ENCODE data around the gene SEPTIN5. TPM values are rescaled to one million over a fixed set of nuclear protein-coding genes. Genes with fewer than 3 reads are reported as not detected.
"Not testable (repeated sequence)": the region's sequence is repeated elsewhere in the genome, so short reads cannot be mapped to it uniquely, and the experiment has no call there.

Gene SEPTIN5
- polyA plus RNA-seq, 1 of the 3 experiments (the other 2 are of a cell fraction) = 14.0 TPM

DNA sequence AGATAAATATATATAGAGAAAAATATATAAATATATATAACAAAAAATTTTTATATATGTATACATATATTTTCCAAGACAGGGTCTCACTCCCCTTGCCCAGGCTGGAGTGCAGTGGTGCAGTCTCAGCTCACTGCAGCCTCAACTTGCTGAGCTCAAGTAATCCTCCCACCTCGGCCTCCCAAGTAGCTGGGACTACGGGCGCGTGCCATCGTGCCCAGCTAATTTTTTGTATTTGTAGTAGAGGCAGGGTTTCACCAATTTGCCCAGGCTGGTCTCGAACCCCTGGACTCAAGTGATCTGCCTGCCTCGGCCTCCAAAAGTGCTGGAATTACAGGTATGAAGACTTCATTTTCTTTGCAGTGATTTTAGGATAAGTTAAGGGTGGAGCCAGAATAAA is 38.9 kb upstream of the SEPTIN5 start:
- H4K20me1 ChIP-seq (ENCODE audit: insufficient read depth) = no peaks in the 10 kb centered on the region
- WGBS (ENCODE audit: low lambda C conversion rate) = 60% methylated on average over 7 of the region's 7 CpGs
- H3K27me3 ChIP-seq (ENCODE audit: insufficient read depth) = no peaks in the 10 kb centered on the region
- H3K9me2 ChIP-seq = no peaks in the 10 kb centered on the region
- H3K4me3 ChIP-seq (ENCODE audit: low read depth in 2 of 2, low read length in 1 of 2) = no peak overlapping the region
- H3K4me2 ChIP-seq = no peak overlapping the region
- no peaks in the 10 kb centered on the region for H3K79me2 ChIP-seq (ENCODE audit: insufficient read depth)
- H3F3A ChIP-seq (replicated peaks; ENCODE audit: insufficient read depth) = no peaks in the 10 kb centered on the region
- DNase-seq = no peak
- H3K27ac ChIP-seq (ENCODE audit: low read depth in 2 of 2, low read length in 1 of 2) = no peak overlapping the region
- no peak overlapping the region for H3K9ac ChIP-seq
- POLR2A ChIA-PET = no interaction called here
- CTCF ChIA-PET = interaction anchor here (0.8 to 1.3 kb wide), 5 partner anchors 9 to 235 kb away, joined by 3 read pairs; no protein-coding TSS in a partner anchor
- no peak overlapping the region for H2AFZ ChIP-seq (ENCODE audit: low read depth)
- no peaks in the 10 kb centered on the region for H3K36me3 ChIP-seq (replicated peaks in 1 of 2; ENCODE audit: control insufficient read depth in 1 of 2, insufficient read depth in 2 of 2, low read length in 1 of 2)
- TF ChIP-seq MXI1 (IDR thresholded peaks at IDR 0.05; ENCODE audit: low read depth, low read length) (no peak), RCOR1 (IDR thresholded peaks at IDR 0.05; ENCODE audit: low read length) (no peak), FOXM1 (IDR thresholded peaks at IDR 0.05; ENCODE audit: low read depth) (no peak), POLR2AphosphoS5 (IDR thresholded peaks at IDR 0.05; ENCODE audit: low read depth, low read length) (no peak), RAD21 (IDR thresholded peaks at IDR 0.05; ENCODE audit: low read length) (no peak), TCF12 (IDR thresholded peaks at IDR 0.05) (no peak), ELF1 (IDR thresholded peaks at IDR 0.05) (no peak), FOSL2 (IDR thresholded peaks at IDR 0.05; ENCODE audit: borderline replicate concordance, low read depth) (no peak), SMC3 (IDR thresholded peaks at IDR 0.05; ENCODE audit: low read depth, low read length) (no peak), CHD2 (IDR thresholded peaks at IDR 0.05; ENCODE audit: low read length, partially characterized antibody) (no peak), RFX5 (IDR thresholded peaks at IDR 0.05; ENCODE audit: low read length) (no peak), GABPA (IDR thresholded peaks at IDR 0.05; ENCODE audit: low read depth) (no peak), RXRA (IDR thresholded peaks at IDR 0.05; ENCODE audit: borderline replicate concordance, low read depth) (no peak), JUND (IDR thresholded peaks at IDR 0.05) (no peak)
- TF ChIP-seq, protein P1, sequence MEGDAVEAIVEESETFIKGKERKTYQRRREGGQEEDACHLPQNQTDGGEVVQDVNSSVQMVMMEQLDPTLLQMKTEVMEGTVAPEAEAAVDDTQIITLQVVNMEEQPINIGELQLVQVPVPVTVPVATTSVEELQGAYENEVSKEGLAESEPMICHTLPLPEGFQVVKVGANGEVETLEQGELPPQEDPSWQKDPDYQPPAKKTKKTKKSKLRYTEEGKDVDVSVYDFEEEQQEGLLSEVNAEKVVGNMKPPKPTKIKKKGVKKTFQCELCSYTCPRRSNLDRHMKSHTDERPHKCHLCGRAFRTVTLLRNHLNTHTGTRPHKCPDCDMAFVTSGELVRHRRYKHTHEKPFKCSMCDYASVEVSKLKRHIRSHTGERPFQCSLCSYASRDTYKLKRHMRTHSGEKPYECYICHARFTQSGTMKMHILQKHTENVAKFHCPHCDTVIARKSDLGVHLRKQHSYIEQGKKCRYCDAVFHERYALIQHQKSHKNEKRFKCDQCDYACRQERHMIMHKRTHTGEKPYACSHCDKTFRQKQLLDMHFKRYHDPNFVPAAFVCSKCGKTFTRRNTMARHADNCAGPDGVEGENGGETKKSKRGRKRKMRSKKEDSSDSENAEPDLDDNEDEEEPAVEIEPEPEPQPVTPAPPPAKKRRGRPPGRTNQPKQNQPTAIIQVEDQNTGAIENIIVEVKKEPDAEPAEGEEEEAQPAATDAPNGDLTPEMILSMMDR (IDR thresholded peaks at IDR 0.05) = no peak
- TF ChIP-seq, protein P2, sequence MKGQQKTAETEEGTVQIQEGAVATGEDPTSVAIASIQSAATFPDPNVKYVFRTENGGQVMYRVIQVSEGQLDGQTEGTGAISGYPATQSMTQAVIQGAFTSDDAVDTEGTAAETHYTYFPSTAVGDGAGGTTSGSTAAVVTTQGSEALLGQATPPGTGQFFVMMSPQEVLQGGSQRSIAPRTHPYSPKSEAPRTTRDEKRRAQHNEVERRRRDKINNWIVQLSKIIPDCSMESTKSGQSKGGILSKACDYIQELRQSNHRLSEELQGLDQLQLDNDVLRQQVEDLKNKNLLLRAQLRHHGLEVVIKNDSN (IDR thresholded peaks at IDR 0.05; ENCODE audit: borderline replicate concordance, low read depth) = no peak
- TF ChIP-seq, protein P3, sequence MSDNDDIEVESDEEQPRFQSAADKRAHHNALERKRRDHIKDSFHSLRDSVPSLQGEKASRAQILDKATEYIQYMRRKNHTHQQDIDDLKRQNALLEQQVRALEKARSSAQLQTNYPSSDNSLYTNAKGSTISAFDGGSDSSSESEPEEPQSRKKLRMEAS (IDR thresholded peaks at IDR 0.05; ENCODE audit: low read depth) = no peak
- TF ChIP-seq, protein P4, sequence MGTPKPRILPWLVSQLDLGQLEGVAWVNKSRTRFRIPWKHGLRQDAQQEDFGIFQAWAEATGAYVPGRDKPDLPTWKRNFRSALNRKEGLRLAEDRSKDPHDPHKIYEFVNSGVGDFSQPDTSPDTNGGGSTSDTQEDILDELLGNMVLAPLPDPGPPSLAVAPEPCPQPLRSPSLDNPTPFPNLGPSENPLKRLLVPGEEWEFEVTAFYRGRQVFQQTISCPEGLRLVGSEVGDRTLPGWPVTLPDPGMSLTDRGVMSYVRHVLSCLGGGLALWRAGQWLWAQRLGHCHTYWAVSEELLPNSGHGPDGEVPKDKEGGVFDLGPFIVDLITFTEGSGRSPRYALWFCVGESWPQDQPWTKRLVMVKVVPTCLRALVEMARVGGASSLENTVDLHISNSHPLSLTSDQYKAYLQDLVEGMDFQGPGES (IDR thresholded peaks at IDR 0.05; ENCODE audit: low read depth, low read length) = no peak
- TF ChIP-seq, protein P5, sequence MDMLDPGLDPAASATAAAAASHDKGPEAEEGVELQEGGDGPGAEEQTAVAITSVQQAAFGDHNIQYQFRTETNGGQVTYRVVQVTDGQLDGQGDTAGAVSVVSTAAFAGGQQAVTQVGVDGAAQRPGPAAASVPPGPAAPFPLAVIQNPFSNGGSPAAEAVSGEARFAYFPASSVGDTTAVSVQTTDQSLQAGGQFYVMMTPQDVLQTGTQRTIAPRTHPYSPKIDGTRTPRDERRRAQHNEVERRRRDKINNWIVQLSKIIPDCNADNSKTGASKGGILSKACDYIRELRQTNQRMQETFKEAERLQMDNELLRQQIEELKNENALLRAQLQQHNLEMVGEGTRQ (IDR thresholded peaks at IDR 0.05; ENCODE audit: borderline replicate concordance, low read depth, low read length) = no peak
- H3K9me3 ChIP-seq = no peaks in the 10 kb centered on the region
- no peaks in the 10 kb centered on the region for H3K4me1 ChIP-seq (ENCODE audit: control insufficient read depth in 1 of 2, insufficient read depth in 2 of 2, low read depth in 1 of 2, low read length in 1 of 2)

DNA sequence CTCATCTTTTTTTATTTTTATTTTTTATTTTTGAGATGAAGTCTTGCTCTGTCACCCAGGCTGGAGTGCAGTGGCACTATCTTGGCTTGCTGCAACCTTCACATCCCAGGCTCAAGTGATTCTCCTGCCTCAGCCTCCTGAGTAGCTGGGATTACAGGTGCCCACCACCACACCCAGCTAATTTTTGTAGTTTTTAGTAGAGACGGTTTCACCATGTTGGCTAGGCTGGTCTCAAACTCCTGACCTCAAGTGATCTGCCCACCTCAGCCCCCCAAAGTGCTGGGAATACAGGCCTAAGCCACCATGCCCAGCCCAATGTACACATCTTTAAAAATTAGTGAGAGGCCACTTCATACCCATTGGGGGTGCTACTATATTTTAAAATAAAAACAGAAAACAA is 37.9 kb upstream of the SEPTIN5 start:
- H3K9ac ChIP-seq; H3K9me3 ChIP-seq; DNase-seq; H3K4me3 ChIP-seq (ENCODE audit: low read depth in 2 of 2, low read length in 1 of 2); H3K27ac ChIP-seq (ENCODE audit: low read depth in 2 of 2, low read length in 1 of 2); H3K9me2 ChIP-seq; H3K4me1 ChIP-seq (ENCODE audit: control insufficient read depth in 1 of 2, insufficient read depth in 2 of 2, low read depth in 1 of 2, low read length in 1 of 2); H3F3A ChIP-seq (replicated peaks; ENCODE audit: insufficient read depth); H2AFZ ChIP-seq (ENCODE audit: low read depth); H3K79me2 ChIP-seq (ENCODE audit: insufficient read depth); H3K4me2 ChIP-seq; H3K27me3 ChIP-seq (ENCODE audit: insufficient read depth); H3K36me3 ChIP-seq (replicated peaks in 1 of 2; ENCODE audit: control insufficient read depth in 1 of 2, insufficient read depth in 2 of 2, low read length in 1 of 2); POLR2A ChIA-PET; H4K20me1 ChIP-seq (ENCODE audit: insufficient read depth): not testable (repeated sequence)
- CTCF ChIA-PET = interaction anchor here (0.8 to 1.3 kb wide), 4 partner anchors 8 to 234 kb away, joined by 3 read pairs; no protein-coding TSS in a partner anchor
- WGBS (ENCODE audit: low lambda C conversion rate) = 42% methylated on average over 1 of the region's 1 CpG
